GM21390 (cell line): ENCODE data around the gene ST6GALNAC2.
"Not testable (repeated sequence)": the region's sequence is repeated elsewhere in the genome, so short reads cannot be mapped to it uniquely, and the experiment has no call there.

Experiments
- ATAC-seq: cut with Tn5 transposase; IDR thresholded peaks from one replicate; pipeline ENCODE4 v1.9.1; 2021; ENCODE audit not compliant: unreplicated experiment

The ST6GALNAC2 gene

GRCh38 chr17:76541739-76542454 is 43.8 kb downstream of the ST6GALNAC2 start:
- no peak for ATAC-seq

- ATAC-seq: no peak
Measured at GRCh38 chr17:76540381-76541300, 45.0 kb downstream of the ST6GALNAC2 start.

GRCh38 chr17:76539631-76540271 is 45.9 kb downstream of the ST6GALNAC2 start, which contains the start of gene PRCD:
Gene PRCD, plus strand, starts transcription at chr17:76540044. Its CDS starts 98 bp downstream, at chr17:76540142.
- no peak for ATAC-seq

GRCh38 chr17:76538941-76539570 is 46.6 kb downstream of the ST6GALNAC2 start:
- ATAC-seq: no peak

- ATAC-seq: no peak
Measured at GRCh38 chr17:76538281-76538931, 47.3 kb downstream of the ST6GALNAC2 start.

- ATAC-seq: no peak
Measured at GRCh38 chr17:76537578-76538280, 47.9 kb downstream of the ST6GALNAC2 start, which contains the start of gene CYGB. Gene CYGB, minus strand, starts transcription at chr17:76537709. Its CDS starts 167 bp downstream, at chr17:76537542.

GRCh38 chr17:76537288-76537577 is 48.4 kb downstream of the ST6GALNAC2 start:
- ATAC-seq: no peak

GRCh38 chr17:76536511-76537287 is 49.0 kb downstream of the ST6GALNAC2 start:
- no peak for ATAC-seq

- ATAC-seq: no peak
Measured at GRCh38 chr17:76535788-76536510, 49.7 kb downstream of the ST6GALNAC2 start.

GRCh38 chr17:76534831-76535732 is 50.6 kb downstream of the ST6GALNAC2 start:
- ATAC-seq: no peak

GRCh38 chr17:76533640-76534359 is 51.9 kb downstream of the ST6GALNAC2 start:
- ATAC-seq: not testable (repeated sequence)

GRCh38 chr17:76532072-76532651 is 53.5 kb downstream of the ST6GALNAC2 start:
- no peak for ATAC-seq

- ATAC-seq: no peak
Measured at GRCh38 chr17:76531486-76532038, 54.1 kb downstream of the ST6GALNAC2 start.

- ATAC-seq: no peak
Measured at GRCh38 chr17:76530811-76531485, 54.7 kb downstream of the ST6GALNAC2 start.

GRCh38 chr17:76530095-76530723 is 55.5 kb downstream of the ST6GALNAC2 start:
- ATAC-seq: no peak
